H9 (cell line): Measurements from ENCODE around the gene MMP17. TPM values are rescaled to one million over a fixed set of nuclear protein-coding genes. Genes with fewer than 3 reads are reported as not detected.

Experiments used
- DNase-seq: peaks from one replicate; pipeline ENCODE4 v3.0.0-alpha.2; 2017
- H2AFZ ChIP-seq: one replicate; pipeline ENCODE4 v1.6.1; 2013; ENCODE audit warnings: mild to moderate bottlenecking, low read length, control low read depth, moderate library complexity
- H2AK5ac ChIP-seq: 2 replicates; pipeline ENCODE4 v1.6.1; 2013; ENCODE audit warnings: low read length, control low read depth, mixed read lengths; ENCODE audit not compliant: insufficient read length
- H2BK120ac ChIP-seq: one replicate; pipeline ENCODE4 v1.6.1; 2013; ENCODE audit warnings: low read depth, mild to moderate bottlenecking, low read length, control low read depth, inconsistent platforms; ENCODE audit not compliant: poor library complexity, severe bottlenecking
- H2BK12ac ChIP-seq: 2 replicates; pipeline ENCODE4 v1.6.1; 2013; ENCODE audit warnings: low read length, control low read depth, mixed read lengths, low read depth; ENCODE audit not compliant: insufficient read length
- H2BK15ac ChIP-seq: 2 replicates; pipeline ENCODE4 v1.6.1; 2013; ENCODE audit warnings: low read depth, low read length, control low read depth
- H2BK20ac ChIP-seq: one replicate; pipeline ENCODE4 v1.6.1; 2013; ENCODE audit warnings: low read depth, mild to moderate bottlenecking, low read length, control low read depth, inconsistent platforms; ENCODE audit not compliant: poor library complexity, severe bottlenecking
- H2BK5ac ChIP-seq: 2 replicates; pipeline ENCODE4 v1.6.1; 2013; ENCODE audit warnings: low read length, control low read depth, mixed read lengths; ENCODE audit not compliant: insufficient read length
- H3K14ac ChIP-seq: 2 replicates; pipeline ENCODE4 v1.6.1; 2013; ENCODE audit warnings: low read length, control low read depth; ENCODE audit not compliant: insufficient read depth
- H3K18ac ChIP-seq: 2 replicates; pipeline ENCODE4 v1.6.1; 2013; ENCODE audit warnings: low read depth, mild to moderate bottlenecking, mixed read lengths, low read length, control low read depth; ENCODE audit not compliant: insufficient read length
- H3K23ac ChIP-seq: 2 replicates; pipeline ENCODE4 v1.6.1; 2013; ENCODE audit warnings: low read length, control low read depth, mixed read lengths, low read depth; ENCODE audit not compliant: insufficient read length
- H3K23me2 ChIP-seq: 2 replicates; pipeline ENCODE4 v1.6.1; 2013; ENCODE audit warnings: low read depth, mild to moderate bottlenecking, mixed read lengths, low read length, control low read depth; ENCODE audit not compliant: insufficient read length, poor library complexity, severe bottlenecking
- H3K27ac ChIP-seq: 2 replicates; pipeline ENCODE4 v1.5.1; 2013; ENCODE audit warnings: low read length, control low read depth, mixed read lengths, low read depth; ENCODE audit not compliant: insufficient read length
- H3K27me3 ChIP-seq: 2 replicates; pipeline ENCODE4 v1.6.1; 2013; ENCODE audit warnings: low read length, control low read depth, inconsistent platforms; ENCODE audit not compliant: insufficient read depth
- H3K4ac ChIP-seq: 2 replicates; pipeline ENCODE4 v1.6.1; 2013; ENCODE audit warnings: low read depth, mild to moderate bottlenecking, control low read depth, inconsistent platforms, low read length, moderate library complexity
- H3K4me1 ChIP-seq: 2 replicates; pipeline ENCODE4 v1.6.1; 2013; ENCODE audit warnings: low read length, control low read depth, inconsistent platforms; ENCODE audit not compliant: insufficient read depth
- H3K4me2 ChIP-seq: 2 replicates; pipeline ENCODE4 v1.6.1; 2013; ENCODE audit warnings: low read length, control low read depth, mixed read lengths; ENCODE audit not compliant: insufficient read length, insufficient read depth
- H3K56ac ChIP-seq: 2 replicates; pipeline ENCODE4 v1.6.1; 2013; ENCODE audit warnings: low read depth, mild to moderate bottlenecking, mixed read lengths, low read length, control low read depth; ENCODE audit not compliant: insufficient read length
- H3K79me1 ChIP-seq: 2 replicates; pipeline ENCODE4 v1.6.1; 2013; ENCODE audit warnings: low read depth, mild to moderate bottlenecking, moderate library complexity, low read length, control low read depth, inconsistent platforms; ENCODE audit not compliant: insufficient read depth, poor library complexity, severe bottlenecking
- H3K79me2 ChIP-seq: 2 replicates; pipeline ENCODE4 v1.6.1; 2013; ENCODE audit warnings: low read length, control low read depth, inconsistent platforms; ENCODE audit not compliant: insufficient read depth
- H3K9ac ChIP-seq: 2 replicates; pipeline ENCODE4 v1.6.1; 2013; ENCODE audit warnings: low read length, control low read depth, mixed read lengths; ENCODE audit not compliant: insufficient read length; ENCODE audit errors: extremely low read depth
- H3K9me3 ChIP-seq: one replicate; pipeline ENCODE4 v1.6.1; 2013; ENCODE audit warnings: low read depth, low read length, inconsistent platforms; ENCODE audit not compliant: control insufficient read depth
- H3T11ph ChIP-seq: one replicate; pipeline ENCODE4 v1.6.1; 2013; ENCODE audit warnings: mild to moderate bottlenecking, low read length, control low read depth, inconsistent platforms
- H4K20me1 ChIP-seq: one replicate; pipeline ENCODE4 v1.6.1; 2013; ENCODE audit not compliant: control insufficient read depth, insufficient read length, insufficient read depth
- H4K5ac ChIP-seq: 2 replicates; pipeline ENCODE4 v1.6.1; 2013; ENCODE audit warnings: low read depth, mild to moderate bottlenecking, mixed read lengths, low read length, control low read depth; ENCODE audit not compliant: insufficient read length
- H4K8ac ChIP-seq: replicated peaks from 2 replicates; pipeline ENCODE4 v1.6.1; 2013; ENCODE audit warnings: low read length, control low read depth, mixed read lengths, low read depth; ENCODE audit not compliant: insufficient read length
- H4K91ac ChIP-seq: 2 replicates; pipeline ENCODE4 v1.6.1; 2013; ENCODE audit warnings: low read depth, mild to moderate bottlenecking, moderate library complexity, mixed read lengths, low read length, control low read depth; ENCODE audit not compliant: insufficient read length
- H3K27ac Mint-ChIP-seq, 3 experiments: 2 replicates in 2 of 3; 3 replicates in 1 of 3; pipeline ENCODE4 v1.8.0; 2020 to 2021; ENCODE audit warnings: mixed read lengths in 3 of 3, mild to moderate bottlenecking in 1 of 3, moderate library complexity in 1 of 3
- H3K27me3 Mint-ChIP-seq: 2 replicates; pipeline ENCODE4 v1.8.0; 2021; ENCODE audit warnings: low read depth, mild to moderate bottlenecking, moderate library complexity, mixed read lengths
- H3K36me3 Mint-ChIP-seq, 3 experiments: 2 replicates in 2 of 3; 3 replicates in 1 of 3; pipeline ENCODE4 v1.8.0; 2020 to 2021; ENCODE audit warnings: low read depth in 3 of 3, mixed read lengths in 3 of 3; ENCODE audit not compliant: insufficient read depth in 1 of 3
- H3K4me1 Mint-ChIP-seq, 2 experiments: 2 replicates each; pipeline ENCODE4 v1.8.0; 2020; ENCODE audit warnings: mixed read lengths in 2 of 2
- H3K4me3 Mint-ChIP-seq, 2 experiments: 2 replicates in 1 of 2; 3 replicates in 1 of 2; pipeline ENCODE4 v1.8.0; 2020 to 2021; ENCODE audit warnings: mild to moderate bottlenecking in 2 of 2, mixed read lengths in 2 of 2, moderate library complexity in 1 of 2
- H3K9me3 Mint-ChIP-seq, 2 experiments: 2 replicates in 1 of 2; 3 replicates in 1 of 2; pipeline ENCODE4 v1.8.0; 2020; ENCODE audit warnings: mild to moderate bottlenecking in 2 of 2, mixed read lengths in 2 of 2, moderate library complexity in 1 of 2
- WGBS: extraction: QIAGEN DNeasy Blood & Tissue Kit; methylation state at CpG from one replicate; pipeline ENCODE4 v1.1.7; 2013; ENCODE audit warnings: missing lambda C conversion rate, low lambda C conversion rate, mixed read lengths; ENCODE audit not compliant: insufficient read length; ENCODE audit errors: extremely low coverage; 5-methylcytosine and 5-hydroxymethylcytosine counted together
- total RNA-seq: library from RNA; stranded (reverse); gene quantifications from 2 replicates; pipeline ENCODE4 v1.2.1, GENCODE V29; 2021
- TF ChIP-seq, protein P1 (sequence below): fragments of 200-600 bp; sonication (generic); conservative IDR thresholded peaks from 3 replicates; pipeline ENCODE4 v1.8.0; 2021; ENCODE audit warnings: antibody characterized with exemption, mild to moderate bottlenecking

The MMP17 gene
- total RNA-seq, 1 experiment from 2014 or later = 14.8 TPM

DNA sequence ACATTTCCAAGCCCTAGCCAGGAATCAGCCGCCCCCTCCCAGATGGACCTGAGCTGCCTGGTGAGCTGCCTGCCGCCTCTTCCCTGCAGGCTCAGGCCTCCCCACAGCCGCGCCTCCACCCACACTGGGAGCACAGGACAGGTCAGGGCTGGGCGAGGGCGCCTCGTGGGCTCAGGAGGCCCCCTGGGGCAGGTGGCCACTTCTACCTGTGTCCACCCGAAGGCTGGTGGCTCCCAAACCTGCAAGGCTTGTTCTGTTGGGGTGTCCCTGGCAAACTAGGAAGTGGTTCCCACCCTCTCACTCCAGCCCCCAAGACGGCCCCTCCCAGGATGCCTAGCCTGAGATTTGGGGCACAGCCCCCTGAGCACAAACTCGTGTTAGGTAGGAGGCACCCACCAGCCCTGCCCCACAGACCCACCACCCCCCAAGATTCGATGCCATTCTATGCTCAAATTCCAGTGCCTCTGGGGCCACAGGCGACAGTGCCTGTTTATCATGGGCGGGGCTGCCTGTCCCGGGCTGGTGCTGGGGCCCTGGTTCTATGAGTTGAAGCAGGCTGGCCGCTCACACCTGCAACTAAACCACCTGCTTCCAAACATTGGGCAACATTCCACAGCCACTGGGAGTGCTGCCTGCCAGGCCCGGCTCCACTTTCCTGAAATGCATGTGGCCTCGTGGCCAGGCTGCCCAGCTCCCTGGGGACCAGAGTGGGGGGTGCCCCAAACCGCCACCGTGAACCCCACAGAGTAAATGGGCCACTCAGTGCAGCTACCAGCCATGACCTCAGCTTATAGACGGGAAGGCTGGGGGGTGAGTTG is 6.8 kb downstream of the MMP17 start:
- TF ChIP-seq, protein P1, sequence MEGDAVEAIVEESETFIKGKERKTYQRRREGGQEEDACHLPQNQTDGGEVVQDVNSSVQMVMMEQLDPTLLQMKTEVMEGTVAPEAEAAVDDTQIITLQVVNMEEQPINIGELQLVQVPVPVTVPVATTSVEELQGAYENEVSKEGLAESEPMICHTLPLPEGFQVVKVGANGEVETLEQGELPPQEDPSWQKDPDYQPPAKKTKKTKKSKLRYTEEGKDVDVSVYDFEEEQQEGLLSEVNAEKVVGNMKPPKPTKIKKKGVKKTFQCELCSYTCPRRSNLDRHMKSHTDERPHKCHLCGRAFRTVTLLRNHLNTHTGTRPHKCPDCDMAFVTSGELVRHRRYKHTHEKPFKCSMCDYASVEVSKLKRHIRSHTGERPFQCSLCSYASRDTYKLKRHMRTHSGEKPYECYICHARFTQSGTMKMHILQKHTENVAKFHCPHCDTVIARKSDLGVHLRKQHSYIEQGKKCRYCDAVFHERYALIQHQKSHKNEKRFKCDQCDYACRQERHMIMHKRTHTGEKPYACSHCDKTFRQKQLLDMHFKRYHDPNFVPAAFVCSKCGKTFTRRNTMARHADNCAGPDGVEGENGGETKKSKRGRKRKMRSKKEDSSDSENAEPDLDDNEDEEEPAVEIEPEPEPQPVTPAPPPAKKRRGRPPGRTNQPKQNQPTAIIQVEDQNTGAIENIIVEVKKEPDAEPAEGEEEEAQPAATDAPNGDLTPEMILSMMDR = no peak
- H3K56ac ChIP-seq = no peak overlapping the region
- no peak overlapping the region for H3T11ph ChIP-seq
- no peaks in the 10 kb centered on the region; the same call in 1 of the 2 replicates for H3K27me3 ChIP-seq
- no peak overlapping the region for H3K27ac ChIP-seq
- no peak overlapping the region; a peak in 1 of 7 replicates for H3K27ac Mint-ChIP-seq
- no peak overlapping the region for H3K9ac ChIP-seq
- peaks cover 17% of the 10 kb centered on the region for H3K27me3 Mint-ChIP-seq
- H2BK120ac ChIP-seq = no peak overlapping the region
- no peak overlapping the region for H2BK12ac ChIP-seq
- peaks cover 0 to 18% of the 10 kb centered on the region in 2 experiments; a peak in 2 of 4 replicates for H3K4me1 Mint-ChIP-seq
- no peaks in the 10 kb centered on the region for H3K9me3 ChIP-seq
- H3K79me2 ChIP-seq = no peaks in the 10 kb centered on the region
- no peak overlapping the region for H3K18ac ChIP-seq
- H2BK5ac ChIP-seq = no peak overlapping the region
- H3K4me3 Mint-ChIP-seq = no peak overlapping the region
- H3K23ac ChIP-seq = no peak overlapping the region
- H3K4me1 ChIP-seq = no peaks in the 10 kb centered on the region
- H2AK5ac ChIP-seq = no peak overlapping the region
- no peak overlapping the region for H2BK15ac ChIP-seq
- H4K91ac ChIP-seq = no peak overlapping the region
- no peaks in the 10 kb centered on the region for H3K79me1 ChIP-seq
- WGBS = no CpG with 5 or more reads among the region's 20 CpGs
- H4K5ac ChIP-seq = no peak overlapping the region
- no peak overlapping the region for H3K14ac ChIP-seq
- peaks cover 0 to 4% (median 0%) of the 10 kb centered on the region in 3 experiments; a peak in 1 of 7 replicates for H3K36me3 Mint-ChIP-seq
- no peak overlapping the region for H2BK20ac ChIP-seq
- no peak for DNase-seq
- H3K4me2 ChIP-seq = no peak overlapping the region
- H3K4ac ChIP-seq = no peak overlapping the region
- no peak overlapping the region for H4K8ac ChIP-seq
- no peak overlapping the region for H2AFZ ChIP-seq
- no peaks in the 10 kb centered on the region for H4K20me1 ChIP-seq
- no peaks in the 10 kb centered on the region for H3K9me3 Mint-ChIP-seq
- H3K23me2 ChIP-seq = peaks cover 10% of the 10 kb centered on the region
